GM12891 (cell line): ENCODE results near the gene CCDC92.

Experiments
- POLR2A ChIP-seq: IDR thresholded peaks from 2 replicates; pipeline ENCODE4 v1.6.1; 2011; ENCODE audit warnings: low read depth, low read length, control low read depth
- POLR2AphosphoS5 ChIP-seq: IDR thresholded peaks from 2 replicates; pipeline ENCODE4 v1.6.1; 2011; ENCODE audit warnings: low read depth, low read length, control low read depth
- TAF1 ChIP-seq: IDR thresholded peaks from 2 replicates; pipeline ENCODE4 v1.6.1; 2011; ENCODE audit warnings: low read depth, low read length, control low read depth

DNA sequence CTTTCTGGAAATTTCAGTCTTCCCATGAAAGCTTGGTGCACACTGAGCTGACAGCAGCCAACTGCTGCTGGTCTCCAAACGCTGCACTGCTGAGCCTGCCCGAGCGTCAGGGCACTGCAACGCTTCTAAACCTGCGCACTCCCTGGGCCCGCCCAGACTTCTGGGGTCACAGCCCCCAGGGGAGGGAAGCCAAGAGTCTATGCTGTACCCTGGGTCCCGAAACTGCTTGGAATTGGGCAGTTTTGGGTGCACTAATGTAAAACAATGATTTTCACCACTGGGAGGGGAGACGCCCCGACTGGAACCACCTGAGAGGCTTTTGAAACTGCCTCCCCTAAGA is 32.0 kb downstream of the CCDC92 start:
- no peak for TF ChIP-seq TAF1
- TF ChIP-seq POLR2AphosphoS5, result no peak
- TF ChIP-seq POLR2A, result no peak
